Non-pigmented ciliary epithelial cell (primary cell): ENCODE data around the gene STRA8.
"Not testable (repeated sequence)": the region's sequence is repeated elsewhere in the genome, so short reads cannot be mapped to it uniquely, and the experiment has no call there.

Experiments used
- DNase-seq: peaks from one replicate; pipeline ENCODE4 v3.0.0-alpha.2; 2010; ENCODE audit warnings: low read depth

STRA8 gene

DNA sequence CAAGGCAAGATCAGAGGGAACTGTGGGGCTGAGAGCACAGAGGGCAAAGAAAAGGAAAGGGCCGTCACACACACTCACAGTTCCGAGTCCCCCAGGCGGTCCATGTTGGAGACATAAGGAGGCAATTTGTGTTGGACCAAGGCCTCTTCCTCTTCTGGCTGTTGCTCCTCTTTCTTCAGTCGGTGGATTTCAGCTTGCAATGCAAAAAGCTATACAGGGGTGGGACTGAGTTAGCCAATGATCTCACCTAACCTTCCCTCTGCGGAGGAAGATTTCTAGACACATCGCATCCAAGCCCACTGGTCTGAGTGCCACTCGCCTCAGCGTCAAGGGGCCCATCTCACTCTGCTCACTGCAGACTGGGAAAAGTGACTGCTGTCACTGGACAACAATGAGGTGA lies 27.8 kb upstream of the STRA8 start:
- no peak for DNase-seq

- DNase-seq = no peak
Observed at GRCh38 chr7:135206941-135207391, 26.7 kb upstream of the STRA8 start.

DNA sequence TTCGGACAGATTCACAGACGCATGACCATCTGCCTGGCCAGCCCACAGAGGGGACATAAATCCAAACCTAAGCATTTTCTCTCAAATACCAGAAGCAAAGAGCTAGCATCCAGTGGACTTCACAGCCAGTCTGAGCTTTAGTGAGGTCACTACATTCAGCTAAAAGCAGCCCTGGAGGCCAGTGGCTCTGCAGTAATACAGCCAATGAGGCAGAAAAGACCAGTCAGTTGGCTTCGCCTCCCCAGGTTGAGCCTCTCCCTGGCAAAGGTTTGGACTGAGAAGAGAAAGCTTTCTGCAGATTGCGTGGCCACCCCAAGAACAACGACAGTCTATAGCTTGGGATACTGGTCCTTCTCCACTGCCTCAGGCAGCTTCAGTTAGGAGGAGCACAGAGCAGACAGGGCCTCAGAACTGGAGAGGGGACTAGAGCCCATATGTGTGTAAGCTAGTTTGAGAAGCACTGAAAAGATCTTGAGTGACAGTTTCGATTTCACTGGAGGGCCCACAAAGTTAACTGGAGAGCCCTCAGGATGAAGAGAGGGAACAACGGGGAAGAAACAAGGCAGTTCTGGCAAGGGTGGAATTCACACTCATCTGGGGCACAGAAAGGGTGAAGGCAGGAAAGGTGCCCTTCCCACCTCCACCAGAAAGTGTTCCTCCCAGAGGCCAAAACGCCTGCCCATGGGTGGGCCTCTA lies 26.1 kb upstream of the STRA8 start:
- no peak for DNase-seq

DNA sequence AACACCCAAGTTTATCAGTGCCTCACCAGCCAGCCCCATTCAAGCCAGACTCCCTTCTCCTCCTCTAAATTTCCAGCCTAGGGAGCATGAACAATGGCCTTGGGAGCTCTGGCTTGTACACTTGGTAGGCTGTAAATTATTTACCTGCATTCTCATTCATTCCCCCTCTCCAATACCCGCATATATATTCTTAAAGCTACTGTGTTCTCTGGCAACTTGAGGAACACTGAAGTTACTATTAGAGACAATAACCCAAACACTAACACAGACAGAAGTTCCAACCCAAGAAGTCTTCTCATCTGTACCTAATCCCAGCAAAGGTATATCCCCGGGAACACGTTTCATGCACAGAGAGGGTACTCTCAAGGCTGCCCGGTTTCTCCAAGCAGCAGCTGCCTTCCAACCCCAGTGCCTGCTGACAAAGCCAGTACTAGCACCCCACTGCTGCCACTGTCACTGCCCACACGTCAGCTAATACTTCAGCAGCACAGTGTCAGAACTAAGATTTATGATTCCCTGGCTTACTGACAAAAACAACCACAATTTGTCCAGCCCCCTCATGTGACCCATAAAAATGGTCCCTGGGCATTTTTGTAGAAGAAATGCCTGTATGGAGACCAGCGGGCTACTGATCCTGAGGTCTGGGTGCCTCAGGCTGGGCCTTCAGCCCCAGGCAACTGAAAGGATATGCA lies 25.4 kb upstream of the STRA8 start:
- DNase-seq = no peak

- no peak for DNase-seq
Observed at GRCh38 chr7:135209225-135209834, 24.3 kb upstream of the STRA8 start.

GRCh38 chr7:135210888-135211178 lies 22.8 kb upstream of the STRA8 start:
- DNase-seq = no peak

GRCh38 chr7:135211179-135211945 lies 22.3 kb upstream of the STRA8 start, which contains the start of gene WDR91:
WDR91 (minus strand) TSS chr7:135211526; CDS start chr7:135211502, 24 bp downstream.
- no peak for DNase-seq

- not testable (repeated sequence) for DNase-seq
Observed at GRCh38 chr7:135211946-135212685, 21.5 kb upstream of the STRA8 start.

GRCh38 chr7:135213831-135214230 lies 19.8 kb upstream of the STRA8 start:
- no peak for DNase-seq

GRCh38 chr7:135215180-135215579 lies 18.5 kb upstream of the STRA8 start:
- no peak for DNase-seq

DNA sequence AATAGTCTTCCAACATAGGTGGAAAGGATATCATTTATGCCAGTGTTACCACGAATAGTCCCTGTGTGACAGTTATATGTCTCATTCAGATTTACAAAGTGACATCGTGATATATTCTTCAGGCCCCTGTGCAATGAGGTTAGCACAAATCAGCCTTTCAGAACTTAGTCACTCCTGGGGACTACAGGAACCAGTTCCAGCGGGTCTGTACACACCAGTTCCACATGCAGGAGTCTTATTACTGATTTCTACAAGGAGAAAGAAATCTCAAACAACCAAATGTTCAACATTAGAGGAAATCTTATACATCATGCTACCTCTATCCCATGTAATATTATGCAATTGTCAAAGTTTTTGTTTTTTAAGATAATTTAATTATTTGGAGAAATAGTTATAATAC lies 17.9 kb upstream of the STRA8 start:
- DNase-seq = no peak

DNA sequence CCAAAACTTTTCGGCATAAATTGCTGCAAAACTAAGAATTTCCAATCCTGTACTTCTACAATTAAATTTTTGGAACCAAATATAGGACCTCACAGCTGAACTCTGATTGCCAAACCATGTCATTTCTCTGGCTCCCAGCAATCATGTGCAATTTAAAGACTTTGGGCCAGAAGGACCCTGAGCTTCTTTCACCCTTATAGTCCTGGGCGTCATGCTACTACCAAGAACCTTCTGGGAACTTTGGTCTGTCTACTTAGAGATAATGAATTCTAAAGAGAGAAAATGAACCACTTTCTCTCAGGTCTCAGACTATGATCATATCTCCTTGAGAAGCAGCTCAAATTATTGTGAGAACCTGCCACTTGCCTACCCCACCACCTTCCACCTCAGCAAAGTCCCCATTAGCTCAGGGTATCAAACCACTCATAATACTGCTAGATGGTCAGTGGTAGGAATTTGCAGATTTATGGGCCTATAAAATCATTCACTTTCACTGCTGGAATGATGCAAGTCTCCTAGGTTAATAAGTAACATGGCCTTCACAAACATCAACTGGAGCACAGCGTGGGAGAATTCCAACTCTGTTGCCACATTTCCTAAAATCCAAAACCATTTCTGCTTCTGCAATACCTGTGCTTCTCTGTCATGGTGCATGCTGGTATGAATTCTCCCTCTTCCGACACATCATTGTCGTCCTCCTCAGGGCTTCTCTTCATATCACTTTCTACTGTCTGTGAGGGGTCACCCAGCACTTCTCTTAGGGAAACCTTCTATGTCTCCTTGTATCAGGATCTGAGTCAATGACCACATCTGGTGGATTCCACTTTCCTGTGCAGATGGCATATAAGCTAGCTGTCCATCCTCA lies 15.8 kb upstream of the STRA8 start:
- no peak for DNase-seq

DNA sequence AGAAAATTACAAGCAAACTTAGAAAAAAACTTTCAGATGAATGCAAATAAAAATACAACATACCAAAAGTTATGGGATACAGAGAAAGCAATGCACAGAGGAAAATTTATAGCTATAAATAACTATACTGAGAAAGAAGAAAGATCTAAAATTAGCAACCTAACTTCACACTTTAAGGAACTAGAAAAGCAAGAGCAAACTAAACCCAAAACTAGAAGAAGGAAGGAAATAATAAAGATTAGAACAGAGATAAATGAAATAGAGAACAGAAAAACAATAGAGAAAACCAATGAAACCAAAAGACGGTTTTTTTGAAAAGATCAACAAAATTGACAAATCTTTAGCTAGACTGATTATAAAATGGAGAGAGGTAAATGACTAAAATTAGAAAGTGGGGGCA lies 9.6 kb upstream of the STRA8 start:
- DNase-seq = no peak

DNA sequence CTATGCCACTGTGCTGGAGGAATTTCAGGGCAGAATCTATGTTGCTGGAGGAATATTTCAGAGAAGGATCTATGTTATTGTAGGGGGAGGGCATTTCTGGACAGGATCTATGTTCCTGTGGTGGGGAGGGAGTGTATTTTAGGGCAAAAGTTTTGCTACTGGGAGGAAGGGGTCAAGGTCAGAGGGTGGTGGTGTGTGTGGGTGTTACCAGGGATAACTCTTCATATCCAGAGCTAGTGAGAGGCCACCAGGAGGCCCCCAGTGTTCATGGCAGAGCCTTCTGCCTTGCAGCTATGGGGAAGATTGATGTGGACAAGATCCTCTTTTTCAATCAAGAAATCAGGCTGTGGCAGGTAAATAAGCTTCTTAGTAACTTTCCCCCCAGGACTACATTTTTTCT lies 2.0 kb upstream of the STRA8 start:
- DNase-seq = no peak

- no peak for DNase-seq
Observed at GRCh38 chr7:135232087-135232486, 1.6 kb upstream of the STRA8 start.

- no peak for DNase-seq
Observed at GRCh38 chr7:135232720-135233119, 918 bp upstream of the STRA8 start.

- not testable (repeated sequence) for DNase-seq
Observed at GRCh38 chr7:135234095-135234494, 457 bp downstream of the STRA8 start.

DNA sequence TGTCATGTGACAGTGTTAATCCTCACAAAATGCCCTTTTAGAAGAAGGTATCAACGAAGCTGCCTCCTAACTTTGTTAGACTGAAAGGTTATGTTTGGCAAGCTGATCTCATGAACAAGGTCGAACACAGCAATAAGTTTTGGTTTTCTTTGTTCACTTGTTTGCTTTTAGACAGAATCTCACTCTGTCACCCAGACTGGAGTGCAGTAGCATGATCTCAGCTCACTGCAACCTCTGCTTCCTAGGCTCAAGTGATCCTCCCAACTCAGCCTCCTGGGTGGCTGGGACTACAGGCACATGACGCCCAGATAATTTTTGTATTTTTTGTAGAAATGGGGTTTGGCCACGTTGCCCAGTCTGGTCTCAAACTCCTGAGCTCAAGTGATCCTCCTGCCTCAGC lies 1.1 kb downstream of the STRA8 start:
- no peak for DNase-seq

- DNase-seq = no peak
Observed at GRCh38 chr7:135235841-135236240, 2.2 kb downstream of the STRA8 start.

DNA sequence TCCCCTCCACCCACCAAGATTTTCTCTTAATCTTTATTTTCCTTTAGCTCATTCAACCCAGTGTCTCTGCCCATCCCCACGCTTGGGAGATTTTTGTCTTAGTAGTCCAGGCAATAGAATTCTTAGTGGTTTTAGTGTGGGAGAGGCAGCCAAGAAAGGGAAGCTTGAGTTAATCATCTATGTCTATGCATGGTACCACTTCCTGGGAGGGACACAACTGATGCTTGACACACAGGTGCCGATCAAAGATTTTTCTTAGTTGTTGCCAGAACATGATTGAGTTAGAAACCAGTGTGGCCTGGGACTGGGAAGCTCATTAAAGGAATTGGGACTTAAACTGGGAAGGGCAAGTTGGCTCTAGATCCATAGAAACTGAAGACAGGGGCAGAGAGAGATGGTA lies 3.1 kb downstream of the STRA8 start:
- DNase-seq = no peak
